GM10248 (cell line): ENCODE results near the gene LRRC47.
A peak's percentile ranks its signal among the peaks of the same experiment; 100 is the strongest.

Experiments
- CTCF ChIA-PET: fragments of 300-600 bp; sonication (Branson Sonifier 250); formaldehyde crosslinking; extraction: SDS; loops from one replicate; lab custom pipeline; 2021; ENCODE audit warnings: antibody characterized with exemption; lab: Yijun Ruan, JAX
- POLR2A ChIA-PET: fragments of 350-650 bp; sonication (Branson Sonifier 250); formaldehyde crosslinking; extraction: SDS; loops from one replicate; lab custom pipeline; 2020; ENCODE audit warnings: antibody characterized with exemption; lab: Yijun Ruan, JAX
- DNase-seq: peaks from one replicate; pipeline ENCODE4 v3.0.0; 2012; ENCODE audit errors: extremely low spot score
- CTCF ChIP-seq: IDR thresholded peaks from 2 replicates; pipeline ENCODE4 v1.5.1; 2012; ENCODE audit warnings: mild to moderate bottlenecking, low read depth; ENCODE audit errors: extremely low read depth, missing control alignments, control extremely low read depth

The LRRC47 gene

GRCh38 chr1:3796215-3797061 lies at the start of gene LRRC47:
LRRC47 (minus strand) TSS chr1:3796498; CDS start chr1:3796476, 22 bp downstream.
- POLR2A ChIA-PET = no interaction called here
- no peak for TF ChIP-seq CTCF
- peak; percentile 98 for DNase-seq
- CTCF ChIA-PET = interaction anchor here (0.7 to 3.6 kb wide), 8 partner anchors 8 to 103 kb away, joined by 3 to 18 read pairs (median 3); partner anchors contain the start of gene C1orf174

- no peak for DNase-seq
- no peak for TF ChIP-seq CTCF
- ChIA-PET POLR2A (no interaction called here), CTCF (no interaction called here)
These were observed 46.6 kb upstream of the LRRC47 start for GRCh38 chr1:3842912-3843311.

GRCh38 chr1:3841491-3841890 lies 45.2 kb upstream of the LRRC47 start:
- no peak for DNase-seq
- CTCF ChIA-PET = no interaction called here

GRCh38 chr1:3838788-3839187 lies 42.5 kb upstream of the LRRC47 start:
- POLR2A ChIA-PET = no interaction called here
- CTCF ChIA-PET = interaction anchor here (1.1 to 1.3 kb wide), 2 partner anchors 10 to 30 kb away, joined by 3 to 4 read pairs; no protein-coding TSS in a partner anchor
- DNase-seq = no peak
- TF ChIP-seq CTCF = no peak

More at GRCh38 chr1:3841491-3841890, 45.2 kb upstream of the LRRC47 start:
- no peak for TF ChIP-seq CTCF
- POLR2A ChIA-PET = no interaction called here

GRCh38 chr1:3837685-3838084 lies 41.4 kb upstream of the LRRC47 start:
- no peak for TF ChIP-seq CTCF
- ChIA-PET POLR2A (no interaction called here), CTCF (no interaction called here)
- no peak for DNase-seq

GRCh38 chr1:3837200-3837599 lies 40.9 kb upstream of the LRRC47 start:
- ChIA-PET POLR2A (no interaction called here), CTCF (no interaction called here)
- no peak for DNase-seq
- TF ChIP-seq CTCF = no peak
